A549 (cell line): ENCODE measurements around the gene LRRC59. TPM values are rescaled to one million over a fixed set of nuclear protein-coding genes. Genes with fewer than 3 reads are reported as not detected.
"Not testable (repeated sequence)": the region's sequence is repeated elsewhere in the genome, so short reads cannot be mapped to it uniquely, and the experiment has no call there.

Source experiments
- ATAC-seq, 2 experiments: fragments of 200-7000 bp in 1 of 2; fragments of >200 bp in 1 of 2; cut with Nextera tagmentation in 1 of 2; cut with Tn5 transposase in 1 of 2; 3 replicates each; pipeline versions ENCODE4 v1.8.0 to v1.9.1; 2018 to 2020; ENCODE audit warnings: mild to moderate bottlenecking in 1 of 2, moderate library complexity in 1 of 2
- CTCF ChIA-PET: fragments of 300-600 bp; sonication (Branson Sonifier 250); formaldehyde crosslinking; extraction: SDS; loops from one replicate; lab custom pipeline; 2021; ENCODE audit warnings: antibody characterized with exemption, inconsistent platforms; lab: Yijun Ruan, JAX
- POLR2A ChIA-PET: fragments of 350-600 bp; formaldehyde crosslinking; extraction: SDS; loops from one replicate; lab custom pipeline; 2021; ENCODE audit warnings: antibody characterized with exemption, inconsistent platforms; lab: Yijun Ruan, JAX
- DNase-seq, 2 experiments: peaks; one replicate each; pipeline versions ENCODE4 v3.0.0 to v3.0.0-alpha.2; 2011 to 2016; ENCODE audit warnings: low read depth in 1 of 2, low spot score in 1 of 2
- FAIRE-seq: peaks from 2 replicates; lab custom pipeline; 2011; peaks lifted over from hg19 to GRCh38; lab: Jason Lieb, UNC
- H3K27ac ChIP-seq, 2 experiments: fragments of >200 bp; sonication (Bioruptor Twin); formaldehyde crosslinking; 3 replicates each; pipeline ENCODE4 v1.5.1; 2016 to 2017
- H3K4me1 ChIP-seq: fragments of >200 bp; sonication (Bioruptor Twin); formaldehyde crosslinking; 3 replicates; pipeline ENCODE4 v1.6.1; 2016
- H3K4me2 ChIP-seq: fragments of >200 bp; sonication (Bioruptor Twin); formaldehyde crosslinking; 3 replicates; pipeline ENCODE4 v1.6.1; 2016
- H3K4me3 ChIP-seq: fragments of >200 bp; sonication (Bioruptor Twin); formaldehyde crosslinking; 3 replicates; pipeline ENCODE4 v1.5.1; 2016
- H3K9me3 ChIP-seq: fragments of >200 bp; sonication (Bioruptor Twin); formaldehyde crosslinking; 3 replicates; pipeline ENCODE4 v1.6.1; 2016
- CEBPB ChIP-seq, 2 experiments: fragments of >200 bp in 1 of 2; sonication (Bioruptor Twin) in 1 of 2; formaldehyde crosslinking in 1 of 2; IDR thresholded peaks; 2 replicates each; pipeline ENCODE4 v1.6.1; 2012 to 2016
- CHD4 ChIP-seq: fragments of 200-600 bp; sonication (generic); IDR thresholded peaks from 2 replicates; pipeline ENCODE4 v1.6.1; 2016; ENCODE audit warnings: antibody characterized with exemption, mild to moderate bottlenecking, borderline replicate concordance
- FOSB ChIP-seq: fragments of 250-450 bp; sonication (Bioruptor Pico); IDR thresholded peaks from 2 replicates; pipeline ENCODE4 v1.5.0; 2020; ENCODE audit warnings: mild to moderate bottlenecking, moderate library complexity
- FOSL2 ChIP-seq, 2 experiments: fragments of 450-650 bp in 1 of 2; fragments of >200 bp in 1 of 2; sonication (Bioruptor Twin) in 1 of 2; formaldehyde crosslinking; IDR thresholded peaks; 2 replicates each; pipeline versions ENCODE4 v1.5.0 to v1.6.1; 2016 to 2020; ENCODE audit warnings: mild to moderate bottlenecking in 1 of 2, moderate library complexity in 1 of 2
- FOXS1 ChIP-seq: fragments of 250-450 bp; sonication (Bioruptor Pico); IDR thresholded peaks from 2 replicates; pipeline ENCODE4 v1.5.0; 2020; ENCODE audit warnings: mild to moderate bottlenecking, moderate library complexity
- GATA3 ChIP-seq: IDR thresholded peaks from 2 replicates; pipeline ENCODE4 v1.6.1; 2012; ENCODE audit warnings: borderline replicate concordance
- HEYL ChIP-seq: fragments of 250-450 bp; sonication (Bioruptor Pico); IDR thresholded peaks from 2 replicates; pipeline ENCODE4 v1.8.0; 2021; ENCODE audit warnings: mild to moderate bottlenecking, moderate library complexity
- KDM1A ChIP-seq: fragments of 200-600 bp; sonication (generic); IDR thresholded peaks from 2 replicates; pipeline ENCODE4 v1.6.1; 2016; ENCODE audit warnings: low read depth, mild to moderate bottlenecking
- MYC ChIP-seq: IDR thresholded peaks from 2 replicates; pipeline ENCODE4 v1.6.1; 2012; ENCODE audit warnings: mild to moderate bottlenecking, inconsistent platforms, low read length, improper control_type of control experiment, borderline replicate concordance
- NR3C1 ChIP-seq: fragments of >200 bp; sonication (Bioruptor Twin); formaldehyde crosslinking; IDR thresholded peaks from 3 replicates; pipeline ENCODE4 v1.6.1; 2017
- POLR2A ChIP-seq: IDR thresholded peaks from 2 replicates; pipeline ENCODE4 v1.6.1; 2012; ENCODE audit warnings: mild to moderate bottlenecking, low read length
- POLR2AphosphoS2 ChIP-seq: conservative IDR thresholded peaks from 2 replicates; pipeline ENCODE4 v1.6.1; 2012; ENCODE audit warnings: low read length, improper control_type of control experiment, inconsistent platforms
- RAD21 ChIP-seq, 2 experiments: fragments of >200 bp in 1 of 2; sonication (Bioruptor Twin) in 1 of 2; formaldehyde crosslinking in 1 of 2; IDR thresholded peaks in 1 of 2; conservative IDR thresholded peaks in 1 of 2; 2 replicates in 1 of 2; 3 replicates in 1 of 2; pipeline ENCODE4 v1.6.1; 2012 to 2018; ENCODE audit warnings: inconsistent platforms in 1 of 2
- RCOR1 ChIP-seq: fragments of 150-350 bp; IDR thresholded peaks from 2 replicates; pipeline ENCODE4 v1.6.1; 2014; ENCODE audit warnings: antibody characterized with exemption, low read length, low read depth
- ZNF302 ChIP-seq: fragments of 250-450 bp; sonication (Bioruptor Pico); IDR thresholded peaks from 2 replicates; pipeline ENCODE4 v1.9.0; 2021; ENCODE audit warnings: inconsistent platforms, mild to moderate bottlenecking, moderate library complexity
- WGBS: methylation state at CpG from one replicate; pipeline ENCODE4 v1.1.6; 2017; ENCODE audit errors: missing lambda C conversion rate; 5-methylcytosine and 5-hydroxymethylcytosine counted together
- polyA plus RNA-seq, 4 experiments: library from polyadenylated mRNA; depleted of rRNA in 3 of 4; stranded (reverse); fragments of >200 nt; fragmentation: RNase III in 1 of 4; extraction: RNeasy Plus Mini Kit Qiagen cat#74134 plus additional on column Dnase treatment in 1 of 4; gene quantifications; 2 replicates in 3 of 4; 3 replicates in 1 of 4; pipeline ENCODE4 v1.2.3, GENCODE V29; 2011 to 2017
- TF ChIP-seq, protein P1 (sequence below): IDR thresholded peaks from 2 replicates; pipeline ENCODE4 v1.6.1; 2012; ENCODE audit warnings: low read depth, borderline replicate concordance
- TF ChIP-seq, protein P2 (sequence below): fragments of 450-650 bp; IDR thresholded peaks from 2 replicates; pipeline ENCODE4 v1.6.1; 2014; ENCODE audit warnings: antibody characterized with exemption
- TF ChIP-seq, protein P3 (sequence below): IDR thresholded peaks from 2 replicates; pipeline ENCODE4 v1.6.1; 2012
- TF ChIP-seq, protein P4 (sequence below): fragments of >200 bp; sonication (Bioruptor Twin); formaldehyde crosslinking; IDR thresholded peaks from 2 replicates; pipeline ENCODE4 v1.6.1; 2016
- TF ChIP-seq, protein P5 (sequence below): fragments of 250-450 bp; sonication (Bioruptor Pico); IDR thresholded peaks from 2 replicates; pipeline ENCODE4 v1.5.0; 2021; ENCODE audit warnings: mild to moderate bottlenecking, moderate library complexity, borderline replicate concordance
- TF ChIP-seq, protein P6 (sequence below): fragments of >200 bp; sonication (Bioruptor Twin); formaldehyde crosslinking; IDR thresholded peaks from 3 replicates; pipeline ENCODE4 v1.6.1; 2016

Gene LRRC59
- polyA plus RNA-seq, 2 of the 4 experiments (the other 2 are of a cell fraction), result 209 to 228 TPM

DNA sequence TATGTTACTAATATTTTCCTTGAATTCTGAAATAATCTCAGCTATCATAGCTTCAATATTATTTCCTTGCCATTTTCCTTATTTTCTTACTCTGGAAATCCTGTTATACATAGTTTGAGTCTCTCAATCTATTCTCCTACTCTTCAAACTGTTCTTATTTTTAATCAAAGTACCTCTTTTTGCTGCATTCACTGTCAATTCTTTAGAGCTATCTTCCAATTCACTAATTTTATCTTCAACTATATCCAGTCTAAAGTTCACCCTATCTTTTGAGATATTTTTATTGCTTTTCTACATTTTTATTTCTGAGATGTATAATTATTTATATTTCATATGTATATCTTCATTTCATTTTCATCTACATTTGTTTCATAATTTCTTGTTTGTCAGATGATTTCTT lies 58.7 kb downstream of the LRRC59 start:
- FAIRE-seq (peak; percentile 51), ATAC-seq (no peak), DNase-seq (no peak)
- Histone ChIP-seq H3K4me1 (no peaks in the 10 kb centered on the region), H3K27ac (no peak overlapping the region), H3K4me2 (no peak overlapping the region), H3K4me3 (no peak overlapping the region), H3K9me3 (peaks cover 7% of the 10 kb centered on the region)
- POLR2A ChIA-PET, result no interaction called here
- TF ChIP-seq, protein P1, sequence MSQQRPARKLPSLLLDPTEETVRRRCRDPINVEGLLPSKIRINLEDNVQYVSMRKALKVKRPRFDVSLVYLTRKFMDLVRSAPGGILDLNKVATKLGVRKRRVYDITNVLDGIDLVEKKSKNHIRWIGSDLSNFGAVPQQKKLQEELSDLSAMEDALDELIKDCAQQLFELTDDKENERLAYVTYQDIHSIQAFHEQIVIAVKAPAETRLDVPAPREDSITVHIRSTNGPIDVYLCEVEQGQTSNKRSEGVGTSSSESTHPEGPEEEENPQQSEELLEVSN, result no peak
- TF ChIP-seq, protein P2, sequence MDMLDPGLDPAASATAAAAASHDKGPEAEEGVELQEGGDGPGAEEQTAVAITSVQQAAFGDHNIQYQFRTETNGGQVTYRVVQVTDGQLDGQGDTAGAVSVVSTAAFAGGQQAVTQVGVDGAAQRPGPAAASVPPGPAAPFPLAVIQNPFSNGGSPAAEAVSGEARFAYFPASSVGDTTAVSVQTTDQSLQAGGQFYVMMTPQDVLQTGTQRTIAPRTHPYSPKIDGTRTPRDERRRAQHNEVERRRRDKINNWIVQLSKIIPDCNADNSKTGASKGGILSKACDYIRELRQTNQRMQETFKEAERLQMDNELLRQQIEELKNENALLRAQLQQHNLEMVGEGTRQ, result no peak
- no peak for TF ChIP-seq POLR2AphosphoS2
- TF ChIP-seq FOSB (CRISPR knock-in tag), result no peak
- CTCF ChIA-PET, result interaction anchor here (0.7 to 1.3 kb wide), 4 partner anchors 41 to 187 kb away, joined by 3 to 5 read pairs (median 3); no protein-coding TSS in a partner anchor

DNA sequence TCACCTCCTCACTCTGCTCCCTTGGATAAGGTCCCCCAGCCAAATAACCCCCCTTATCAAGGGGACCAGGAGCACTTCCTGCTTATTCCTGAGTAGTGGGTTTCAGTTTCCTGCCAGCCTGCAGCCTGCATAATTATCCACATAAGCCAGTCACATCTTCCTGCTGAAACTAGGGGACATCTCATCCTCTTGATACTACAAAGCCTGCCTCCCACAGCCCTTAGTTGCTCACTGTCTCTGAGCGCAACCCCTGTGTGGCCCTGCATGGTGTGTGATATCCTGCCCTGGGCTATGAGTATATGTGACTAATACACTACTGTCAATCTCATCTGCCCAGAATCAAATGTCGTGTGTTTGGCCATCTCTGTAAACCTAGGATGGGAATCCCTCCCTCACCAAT lies 59.4 kb downstream of the LRRC59 start:
- H3K4me3 ChIP-seq, result no peak overlapping the region
- ATAC-seq, result no peak
- no peaks in the 10 kb centered on the region for H3K4me1 ChIP-seq
- CTCF ChIA-PET, result interaction anchor here (0.8 to 1.3 kb wide), 4 partner anchors 40 to 186 kb away, joined by 3 to 5 read pairs (median 4); partner anchors contain the start of gene LRRC59
- no peak for DNase-seq
- TF ChIP-seq HEYL, result no peak
- no peak for TF ChIP-seq FOSL2 (IDR thresholded peaks at IDR 0.05)
- TF ChIP-seq FOSL2 (CRISPR knock-in tag; IDR thresholded peaks at IDR 0.05), result no peak
- no peak for TF ChIP-seq CHD4
- no peak for TF ChIP-seq FOXS1 (CRISPR knock-in tag)
- TF ChIP-seq POLR2A, result no peak
- TF ChIP-seq RCOR1, result no peak
- TF ChIP-seq, protein P3, sequence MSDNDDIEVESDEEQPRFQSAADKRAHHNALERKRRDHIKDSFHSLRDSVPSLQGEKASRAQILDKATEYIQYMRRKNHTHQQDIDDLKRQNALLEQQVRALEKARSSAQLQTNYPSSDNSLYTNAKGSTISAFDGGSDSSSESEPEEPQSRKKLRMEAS, result no peak
- TF ChIP-seq, protein P4, sequence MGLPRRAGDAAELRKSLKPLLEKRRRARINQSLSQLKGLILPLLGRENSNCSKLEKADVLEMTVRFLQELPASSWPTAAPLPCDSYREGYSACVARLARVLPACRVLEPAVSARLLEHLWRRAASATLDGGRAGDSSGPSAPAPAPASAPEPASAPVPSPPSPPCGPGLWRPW, result no peak
- TF ChIP-seq, all 56 proteins: peak for 0
- 58% methylated on average over 2 of the region's 2 CpGs for WGBS
- Histone ChIP-seq H3K4me2 (no peak overlapping the region), H3K27ac (no peak overlapping the region), H3K9me3 (peaks cover 7% of the 10 kb centered on the region)
- POLR2A ChIA-PET, result no interaction called here
- no peak for FAIRE-seq

DNA sequence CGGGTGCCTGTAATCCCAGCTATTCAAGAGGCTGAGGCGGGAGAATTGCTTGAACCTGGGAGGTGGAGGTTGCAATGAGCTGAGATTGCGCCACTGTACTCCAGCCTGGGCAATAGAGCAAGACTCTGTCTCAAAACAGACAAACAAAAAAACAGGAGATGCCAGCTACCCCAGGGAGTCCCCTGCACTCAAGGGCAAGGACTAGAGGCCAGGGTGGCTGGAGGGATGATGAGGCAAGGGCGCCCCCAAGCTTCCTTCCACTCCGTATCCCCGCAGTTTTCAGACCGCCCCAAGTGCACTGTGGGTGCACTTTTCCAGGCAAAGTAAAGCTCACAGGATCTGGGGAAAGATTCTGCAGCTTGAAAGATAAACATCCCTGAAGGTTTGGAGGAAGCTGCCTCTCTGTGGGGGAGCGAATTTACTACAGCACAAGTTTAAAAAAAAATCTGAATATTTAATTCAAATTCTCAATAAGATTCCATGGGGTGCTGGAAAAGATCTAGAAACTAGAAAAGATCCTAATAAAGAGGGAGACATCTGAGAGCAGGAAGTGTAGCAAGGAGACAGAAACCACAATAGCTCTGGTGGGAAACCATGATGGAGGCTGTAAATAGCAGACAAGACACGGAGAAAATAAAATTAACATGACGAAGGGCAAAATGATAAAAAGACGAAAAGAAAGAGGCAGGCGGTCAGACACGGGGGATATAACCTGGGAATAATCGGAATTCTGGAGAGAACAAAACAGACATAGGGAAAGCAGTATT lies 63.8 kb downstream of the LRRC59 start:
- TF ChIP-seq RAD21 (conservative IDR thresholded peaks at IDR 0.05 in 1 of 2, IDR thresholded peaks at IDR 0.05 in 1 of 2), result peak in 1 of 2 experiments; percentile 44; a peak in 2 of 5 replicates

DNA sequence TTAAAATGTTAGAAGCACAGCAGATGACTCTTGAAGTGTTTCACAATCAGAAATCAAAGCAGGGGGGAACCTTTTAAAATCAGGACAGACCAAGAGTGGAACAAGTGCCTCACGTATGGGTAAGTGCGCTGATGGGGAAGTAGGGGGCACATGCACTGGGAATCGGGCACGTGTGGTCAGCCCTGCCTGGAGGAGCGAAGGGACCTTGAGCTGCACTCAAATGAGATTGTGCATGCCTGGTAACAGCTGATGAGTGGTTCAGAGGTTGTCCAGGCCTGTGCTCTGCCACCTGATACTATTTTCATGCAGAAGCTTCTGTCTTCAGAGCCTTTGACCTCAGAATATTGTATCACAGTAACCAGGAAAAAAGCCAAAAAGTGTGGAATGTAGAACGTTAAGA lies 65.1 kb downstream of the LRRC59 start:
- Histone ChIP-seq H3K4me1 (no peaks in the 10 kb centered on the region), H3K4me2 (no peak overlapping the region), H3K9me3 (no peaks in the 10 kb centered on the region), H3K4me3 (no peak overlapping the region), H3K27ac (no peak overlapping the region)
- no peak for ATAC-seq
- DNase-seq, result no peak
- 80% methylated on average over 6 of the region's 6 CpGs for WGBS
- no peak for FAIRE-seq
- POLR2A ChIA-PET, result interaction anchor here (0.6 kb wide), 1 partner anchor 14 kb away, joined by 3 read pairs; no protein-coding TSS in a partner anchor
- CTCF ChIA-PET, result interaction anchor here (1.1 to 4.6 kb wide), 4 partner anchors 16 to 132 kb away, joined by 3 to 15 read pairs (median 8); no protein-coding TSS in a partner anchor
- TF ChIP-seq KDM1A (no peak), RCOR1 (no peak), GATA3 (no peak), NR3C1 (no peak), MYC (no peak), CEBPB (IDR thresholded peaks at IDR 0.05) (no peak), ZNF302 (CRISPR knock-in tag) (no peak)
- TF ChIP-seq, protein P5, sequence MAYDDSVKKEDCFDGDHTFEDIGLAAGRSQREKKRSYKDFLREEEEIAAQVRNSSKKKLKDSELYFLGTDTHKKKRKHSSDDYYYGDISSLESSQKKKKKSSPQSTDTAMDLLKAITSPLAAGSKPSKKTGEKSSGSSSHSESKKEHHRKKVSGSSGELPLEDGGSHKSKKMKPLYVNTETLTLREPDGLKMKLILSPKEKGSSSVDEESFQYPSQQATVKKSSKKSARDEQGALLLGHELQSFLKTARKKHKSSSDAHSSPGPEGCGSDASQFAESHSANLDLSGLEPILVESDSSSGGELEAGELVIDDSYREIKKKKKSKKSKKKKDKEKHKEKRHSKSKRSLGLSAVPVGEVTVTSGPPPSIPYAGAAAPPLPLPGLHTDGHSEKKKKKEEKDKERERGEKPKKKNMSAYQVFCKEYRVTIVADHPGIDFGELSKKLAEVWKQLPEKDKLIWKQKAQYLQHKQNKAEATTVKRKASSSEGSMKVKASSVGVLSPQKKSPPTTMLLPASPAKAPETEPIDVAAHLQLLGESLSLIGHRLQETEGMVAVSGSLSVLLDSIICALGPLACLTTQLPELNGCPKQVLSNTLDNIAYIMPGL (CRISPR knock-in tag), result no peak
- TF ChIP-seq, protein P4, result no peak
- TF ChIP-seq, protein P6, sequence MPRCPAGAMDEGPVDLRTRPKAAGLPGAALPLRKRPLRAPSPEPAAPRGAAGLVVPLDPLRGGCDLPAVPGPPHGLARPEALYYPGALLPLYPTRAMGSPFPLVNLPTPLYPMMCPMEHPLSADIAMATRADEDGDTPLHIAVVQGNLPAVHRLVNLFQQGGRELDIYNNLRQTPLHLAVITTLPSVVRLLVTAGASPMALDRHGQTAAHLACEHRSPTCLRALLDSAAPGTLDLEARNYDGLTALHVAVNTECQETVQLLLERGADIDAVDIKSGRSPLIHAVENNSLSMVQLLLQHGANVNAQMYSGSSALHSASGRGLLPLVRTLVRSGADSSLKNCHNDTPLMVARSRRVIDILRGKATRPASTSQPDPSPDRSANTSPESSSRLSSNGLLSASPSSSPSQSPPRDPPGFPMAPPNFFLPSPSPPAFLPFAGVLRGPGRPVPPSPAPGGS, result no peak
- TF ChIP-seq, protein P2, result no peak

More for the DNA sequence above, 63.8 kb downstream of the LRRC59 start:
- WGBS, result 68% methylated on average over 14 of the region's 14 CpGs
- ATAC-seq, result peak in 1 of 2 experiments; percentile 23; a peak in 1 of 6 replicates
- not testable (repeated sequence) for DNase-seq, H3K4me1 ChIP-seq, H3K9me3 ChIP-seq, FAIRE-seq, H3K4me2 ChIP-seq, H3K27ac ChIP-seq, H3K4me3 ChIP-seq
- POLR2A ChIA-PET, result interaction anchor here (0.6 kb wide), 1 partner anchor 79 kb away, joined by 5 read pairs; no protein-coding TSS in a partner anchor
- CTCF ChIA-PET, result interaction anchor here (0.9 to 2.6 kb wide), 10 partner anchors 10 to 133 kb away, joined by 3 to 11 read pairs (median 3); partner anchors contain the start of genes EME1 and MRPL27
